ENCODE measurements around the gene MARCHF4.

GRCh38 chr2:216341121-216341520, 31.2 kb downstream of the MARCHF4 start:
- TF ChIP-seq ETS1 (IDR thresholded peaks at IDR 0.05) (no peak), EZH2 (IDR thresholded peaks at IDR 0.05; ENCODE audit: low read depth, unreplicated experiment) (no peak)
- TF ChIP-seq, protein P1, sequence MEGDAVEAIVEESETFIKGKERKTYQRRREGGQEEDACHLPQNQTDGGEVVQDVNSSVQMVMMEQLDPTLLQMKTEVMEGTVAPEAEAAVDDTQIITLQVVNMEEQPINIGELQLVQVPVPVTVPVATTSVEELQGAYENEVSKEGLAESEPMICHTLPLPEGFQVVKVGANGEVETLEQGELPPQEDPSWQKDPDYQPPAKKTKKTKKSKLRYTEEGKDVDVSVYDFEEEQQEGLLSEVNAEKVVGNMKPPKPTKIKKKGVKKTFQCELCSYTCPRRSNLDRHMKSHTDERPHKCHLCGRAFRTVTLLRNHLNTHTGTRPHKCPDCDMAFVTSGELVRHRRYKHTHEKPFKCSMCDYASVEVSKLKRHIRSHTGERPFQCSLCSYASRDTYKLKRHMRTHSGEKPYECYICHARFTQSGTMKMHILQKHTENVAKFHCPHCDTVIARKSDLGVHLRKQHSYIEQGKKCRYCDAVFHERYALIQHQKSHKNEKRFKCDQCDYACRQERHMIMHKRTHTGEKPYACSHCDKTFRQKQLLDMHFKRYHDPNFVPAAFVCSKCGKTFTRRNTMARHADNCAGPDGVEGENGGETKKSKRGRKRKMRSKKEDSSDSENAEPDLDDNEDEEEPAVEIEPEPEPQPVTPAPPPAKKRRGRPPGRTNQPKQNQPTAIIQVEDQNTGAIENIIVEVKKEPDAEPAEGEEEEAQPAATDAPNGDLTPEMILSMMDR (conservative IDR thresholded peaks at IDR 0.05; ENCODE audit: low read depth in 2 of 2), result no peak
